ENCODE data around the gene RBPJ.

Gene RBPJ

GRCh38 chr4:26429910-26430309 is 109.1 kb downstream of the RBPJ start:
- Histone ChIP-seq H3K27ac (ENCODE audit: low read length, poor library complexity, severe bottlenecking) (no peak overlapping the region), H3K4ac (ENCODE audit: low read depth in 1 of 2, low read length in 2 of 2) (no peak overlapping the region), H3K27me3 (ENCODE audit: control insufficient read depth in 1 of 2, insufficient read depth in 1 of 2, low read length in 2 of 2) (no peaks in the 10 kb centered on the region), H3K9me3 (ENCODE audit: control insufficient read depth, low read length) (no peaks in the 10 kb centered on the region), H3K79me1 (replicated peaks; ENCODE audit: low read length, poor library complexity, severe bottlenecking) (peaks cover 14% of the 10 kb centered on the region), H2BK15ac (ENCODE audit: low read depth, poor library complexity, severe bottlenecking) (no peak overlapping the region), H4K91ac (ENCODE audit: low read length) (no peak overlapping the region), H4K8ac (ENCODE audit: low read length) (no peak overlapping the region), H3K4me1 (ENCODE audit: control insufficient read depth, insufficient read depth, low read depth, low read length) (no peaks in the 10 kb centered on the region), H2BK5ac (ENCODE audit: low read depth, low read length, poor library complexity, severe bottlenecking) (no peak overlapping the region), H3K9ac (ENCODE audit: low read length) (no peak overlapping the region), H2BK12ac (ENCODE audit: low read length in 2 of 2) (no peak overlapping the region), H3K4me2 (ENCODE audit: low read length, poor library complexity, severe bottlenecking) (no peak overlapping the region), H3K23ac (ENCODE audit: low read length in 2 of 2) (no peak overlapping the region), H3K4me3 (ENCODE audit: insufficient read depth in 1 of 2, low read depth in 1 of 2, low read length in 2 of 2) (no peak overlapping the region), H2AFZ (ENCODE audit: low read depth, low read length) (no peak overlapping the region), H2AK5ac (ENCODE audit: low read length, severe bottlenecking) (no peak overlapping the region), H3K14ac (ENCODE audit: low read length in 2 of 2) (no peak overlapping the region), H3K36me3 (ENCODE audit: control insufficient read depth in 1 of 2, insufficient read depth in 2 of 2, low read depth in 1 of 2, low read length in 2 of 2) (peaks cover 11 to 100% of the 10 kb centered on the region in 2 experiments), H2BK120ac (ENCODE audit: low read depth, low read length) (no peak overlapping the region), H3K18ac (ENCODE audit: low read depth in 1 of 2, low read length in 2 of 2) (no peak overlapping the region)
- WGBS, result 95% methylated on average over 2 of the region's 4 CpGs
- no peak for DNase-seq

DNA sequence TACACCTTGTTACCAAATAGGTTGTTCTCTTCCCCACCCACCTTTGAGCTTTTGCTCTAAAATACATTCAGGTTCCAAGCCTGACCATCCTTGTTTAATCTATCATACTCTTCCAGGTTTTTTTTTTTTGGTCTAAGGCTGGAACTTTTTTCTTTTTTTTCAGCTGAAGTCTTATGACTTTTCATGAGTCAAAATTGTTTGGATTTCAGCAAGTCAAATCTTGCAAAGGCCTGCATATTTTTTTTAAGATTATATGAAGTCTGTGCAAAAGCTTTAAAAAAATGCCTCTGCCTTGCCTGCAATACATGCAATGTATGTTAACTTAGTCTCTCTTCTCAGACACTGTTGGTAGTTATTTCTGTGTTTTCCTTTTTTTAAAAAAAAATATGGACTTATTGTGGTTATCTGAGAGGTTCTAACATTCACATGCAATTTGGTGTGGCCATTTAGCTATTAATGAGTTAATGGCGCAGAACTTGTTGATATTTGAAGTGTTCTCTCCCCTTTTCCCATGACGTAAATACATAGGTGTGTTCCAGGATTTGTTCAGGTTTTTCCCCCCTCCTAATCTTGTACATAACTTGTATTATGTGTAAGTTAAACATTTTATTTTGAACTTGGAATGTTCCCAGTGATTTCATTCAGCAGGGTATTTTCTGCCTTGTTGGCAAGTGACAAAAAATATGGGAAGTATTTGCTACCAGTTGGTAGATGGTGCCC is 110.8 kb downstream of the RBPJ start:
- Histone ChIP-seq H2BK15ac (ENCODE audit: low read depth, poor library complexity, severe bottlenecking) (no peak overlapping the region), H3K14ac (ENCODE audit: low read length in 2 of 2) (no peak overlapping the region), H2AK5ac (ENCODE audit: low read length, severe bottlenecking) (no peak overlapping the region), H4K91ac (ENCODE audit: low read length) (no peak overlapping the region), H3K18ac (ENCODE audit: low read depth in 1 of 2, low read length in 2 of 2) (no peak overlapping the region), H3K4me2 (ENCODE audit: low read length, poor library complexity, severe bottlenecking) (no peak overlapping the region), H2AFZ (ENCODE audit: low read depth, low read length) (no peak overlapping the region), H3K9ac (ENCODE audit: low read length) (peak overlapping the region; percentile 70), H3K79me1 (replicated peaks; ENCODE audit: low read length, poor library complexity, severe bottlenecking) (peaks cover 10% of the 10 kb centered on the region), H2BK120ac (ENCODE audit: low read depth, low read length) (no peak overlapping the region), H3K27me3 (ENCODE audit: control insufficient read depth in 1 of 2, insufficient read depth in 1 of 2, low read length in 2 of 2) (no peaks in the 10 kb centered on the region), H3K4me3 (ENCODE audit: insufficient read depth in 1 of 2, low read depth in 1 of 2, low read length in 2 of 2) (no peak overlapping the region), H3K27ac (ENCODE audit: low read length, poor library complexity, severe bottlenecking) (no peak overlapping the region), H3K4ac (ENCODE audit: low read depth in 1 of 2, low read length in 2 of 2) (no peak overlapping the region), H2BK5ac (ENCODE audit: low read depth, low read length, poor library complexity, severe bottlenecking) (no peak overlapping the region), H3K4me1 (ENCODE audit: control insufficient read depth, insufficient read depth, low read depth, low read length) (no peaks in the 10 kb centered on the region), H3K9me3 (ENCODE audit: control insufficient read depth, low read length) (no peaks in the 10 kb centered on the region), H4K8ac (ENCODE audit: low read length) (no peak overlapping the region), H3K36me3 (ENCODE audit: control insufficient read depth in 1 of 2, insufficient read depth in 2 of 2, low read depth in 1 of 2, low read length in 2 of 2) (peaks cover 6 to 99% of the 10 kb centered on the region in 2 experiments), H3K23ac (ENCODE audit: low read length in 2 of 2) (no peak overlapping the region), H2BK12ac (ENCODE audit: low read length in 2 of 2) (no peak overlapping the region)
- 100% methylated on average over 1 of the region's 2 CpGs for WGBS
- DNase-seq, result no peak

- Histone ChIP-seq H3K27ac (ENCODE audit: low read length, poor library complexity, severe bottlenecking) (no peak overlapping the region), H2BK12ac (ENCODE audit: low read length in 2 of 2) (no peak overlapping the region), H3K9ac (ENCODE audit: low read length) (peak overlapping the region; percentile 70), H3K4me1 (ENCODE audit: control insufficient read depth, insufficient read depth, low read depth, low read length) (no peaks in the 10 kb centered on the region), H4K91ac (ENCODE audit: low read length) (no peak overlapping the region), H2BK120ac (ENCODE audit: low read depth, low read length) (no peak overlapping the region), H3K14ac (ENCODE audit: low read length in 2 of 2) (no peak overlapping the region), H3K4me2 (ENCODE audit: low read length, poor library complexity, severe bottlenecking) (no peak overlapping the region), H3K23ac (ENCODE audit: low read length in 2 of 2) (no peak overlapping the region), H2AFZ (ENCODE audit: low read depth, low read length) (no peak overlapping the region), H2BK5ac (ENCODE audit: low read depth, low read length, poor library complexity, severe bottlenecking) (no peak overlapping the region), H3K9me3 (ENCODE audit: control insufficient read depth, low read length) (no peaks in the 10 kb centered on the region), H3K4me3 (ENCODE audit: insufficient read depth in 1 of 2, low read depth in 1 of 2, low read length in 2 of 2) (no peak overlapping the region), H2AK5ac (ENCODE audit: low read length, severe bottlenecking) (no peak overlapping the region), H2BK15ac (ENCODE audit: low read depth, poor library complexity, severe bottlenecking) (no peak overlapping the region), H3K4ac (ENCODE audit: low read depth in 1 of 2, low read length in 2 of 2) (no peak overlapping the region), H3K18ac (ENCODE audit: low read depth in 1 of 2, low read length in 2 of 2) (no peak overlapping the region), H3K36me3 (ENCODE audit: control insufficient read depth in 1 of 2, insufficient read depth in 2 of 2, low read depth in 1 of 2, low read length in 2 of 2) (peaks cover 6 to 99% of the 10 kb centered on the region in 2 experiments), H4K8ac (ENCODE audit: low read length) (no peak overlapping the region), H3K27me3 (ENCODE audit: control insufficient read depth in 1 of 2, insufficient read depth in 1 of 2, low read length in 2 of 2) (no peaks in the 10 kb centered on the region), H3K79me1 (replicated peaks; ENCODE audit: low read length, poor library complexity, severe bottlenecking) (peaks cover 7% of the 10 kb centered on the region)
- DNase-seq, result no peak
- WGBS, result 100% methylated on average over 4 of the region's 5 CpGs
These were observed 111.6 kb downstream of the RBPJ start for GRCh38 chr4:26432419-26432818.

DNA sequence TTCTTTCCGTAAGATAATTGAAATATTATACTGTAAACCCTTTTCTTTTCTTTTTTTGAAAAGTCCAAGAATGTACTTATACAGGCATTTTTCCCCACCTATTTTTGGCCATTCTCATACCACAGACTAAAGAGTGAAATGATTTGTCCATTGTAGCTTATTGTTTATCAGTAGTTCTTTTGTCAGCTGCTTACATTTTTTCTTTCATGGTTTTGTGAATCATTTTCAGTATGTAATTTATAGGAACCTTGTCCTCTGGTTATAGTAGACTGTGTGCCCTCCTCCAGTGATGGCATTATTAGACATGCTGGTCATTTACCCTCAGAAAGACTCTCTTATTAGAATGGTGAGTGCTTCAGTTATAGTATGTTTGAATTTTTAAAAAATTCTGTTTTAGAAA is 112.7 kb downstream of the RBPJ start:
- no peak overlapping the region for H2BK120ac ChIP-seq (ENCODE audit: low read depth, low read length)
- no peak overlapping the region for H3K23ac ChIP-seq (ENCODE audit: low read length in 2 of 2)
- no peaks in the 10 kb centered on the region for H3K9me3 ChIP-seq (ENCODE audit: control insufficient read depth, low read length)
- H3K27ac ChIP-seq (ENCODE audit: low read length, poor library complexity, severe bottlenecking), result no peak overlapping the region
- no peak overlapping the region for H3K4ac ChIP-seq (ENCODE audit: low read depth in 1 of 2, low read length in 2 of 2)
- H3K14ac ChIP-seq (ENCODE audit: low read length in 2 of 2), result no peak overlapping the region
- H2BK12ac ChIP-seq (ENCODE audit: low read length in 2 of 2), result no peak overlapping the region
- H3K9ac ChIP-seq (ENCODE audit: low read length), result peak overlapping the region; percentile 70
- H3K4me2 ChIP-seq (ENCODE audit: low read length, poor library complexity, severe bottlenecking), result no peak overlapping the region
- no peaks in the 10 kb centered on the region for H3K4me1 ChIP-seq (ENCODE audit: control insufficient read depth, insufficient read depth, low read depth, low read length)
- H3K4me3 ChIP-seq (ENCODE audit: insufficient read depth in 1 of 2, low read depth in 1 of 2, low read length in 2 of 2), result no peak overlapping the region
- DNase-seq, result no peak
- H4K91ac ChIP-seq (ENCODE audit: low read length), result no peak overlapping the region
- H2BK15ac ChIP-seq (ENCODE audit: low read depth, poor library complexity, severe bottlenecking), result no peak overlapping the region
- H3K18ac ChIP-seq (ENCODE audit: low read depth in 1 of 2, low read length in 2 of 2), result no peak overlapping the region
- no peak overlapping the region for H4K8ac ChIP-seq (ENCODE audit: low read length)
- no peak overlapping the region for H2BK5ac ChIP-seq (ENCODE audit: low read depth, low read length, poor library complexity, severe bottlenecking)
- WGBS, result no CpG with 5 or more reads among the region's 1 CpG
- H3K27me3 ChIP-seq (ENCODE audit: control insufficient read depth in 1 of 2, insufficient read depth in 1 of 2, low read length in 2 of 2), result no peaks in the 10 kb centered on the region
- H3K79me1 ChIP-seq (replicated peaks; ENCODE audit: low read length, poor library complexity, severe bottlenecking), result peaks cover 6% of the 10 kb centered on the region
- H2AFZ ChIP-seq (ENCODE audit: low read depth, low read length), result no peak overlapping the region
- H3K36me3 ChIP-seq (ENCODE audit: control insufficient read depth in 1 of 2, insufficient read depth in 2 of 2, low read depth in 1 of 2, low read length in 2 of 2), result peaks cover 12 to 99% of the 10 kb centered on the region in 2 experiments
- H2AK5ac ChIP-seq (ENCODE audit: low read length, severe bottlenecking), result no peak overlapping the region
